HCT116 (cell line): ENCODE measurements around the gene DNASE2B. TPM values are rescaled to one million over a fixed set of nuclear protein-coding genes. Genes with fewer than 3 reads are reported as not detected.

Experiments
- ATAC-seq: fragments of 200-7000 bp; cut with Tn5 transposase; 2 replicates; pipeline ENCODE4 v1.9.1; 2020; ENCODE audit warnings: mild to moderate bottlenecking, moderate library complexity
- BruUV-seq: library from RNA; stranded (reverse); fragments of 400-500 nt; replicated peaks from 2 replicates; lab custom pipeline; 2021; lab: Mats Ljungman, UMichigan
- CTCF ChIA-PET: fragments of 300-600 bp; sonication (Branson Sonifier 250); formaldehyde crosslinking; loops from one replicate; lab custom pipeline; 2021; ENCODE audit warnings: antibody characterized with exemption; lab: Charles Lee
- POLR2A ChIA-PET: fragments of 300-600, 350-600 bp; sonication (Branson Sonifier 250); formaldehyde crosslinking; loops from one replicate; lab custom pipeline; 2021; ENCODE audit warnings: antibody characterized with exemption; lab: Charles Lee
- RAD21 ChIA-PET, 2 experiments: fragments of 300-600 bp; sonication (Branson Sonifier 250); formaldehyde crosslinking; loops; one replicate each; lab custom pipeline; 2023; ENCODE audit warnings: low total read pairs in 2 of 2; ENCODE audit not compliant: uncharacterized antibody in 2 of 2, unreplicated experiment in 2 of 2, low non-redundant PET in 1 of 2; lab: Charles Lee
- DNase-seq: peaks from one replicate; pipeline ENCODE4 v3.0.0-alpha.2; 2010; ENCODE audit warnings: low read depth, low spot score
- H2AFZ ChIP-seq: fragments of 200-600 bp; shearing (Covaris generic), sonication (generic); 2 replicates; pipeline ENCODE4 v1.6.1; 2017; ENCODE audit warnings: low read depth, mixed run types, mixed read lengths, antibody characterized with exemption, low read length; ENCODE audit not compliant: poor library complexity, severe bottlenecking
- H3K27ac ChIP-seq: 2 replicates; pipeline ENCODE4 v1.5.1; 2012; ENCODE audit warnings: low read depth, low read length
- H3K27me3 ChIP-seq: fragments of 200-600 bp; sonication (generic); 2 replicates; pipeline ENCODE4 v1.6.1; 2016; ENCODE audit warnings: mixed run types, low read length, mixed read lengths; ENCODE audit not compliant: insufficient read depth
- H3K36me3 ChIP-seq, 2 experiments: fragments of 200-500 bp in 1 of 2; fragments of 200-600 bp in 1 of 2; sonication (Bioruptor generic) in 1 of 2; sonication (generic) in 1 of 2; 2 replicates each; pipeline versions ENCODE4 v1.5.1 to v1.6.1; 2014 to 2016; ENCODE audit warnings: low read length in 2 of 2, inconsistent platforms in 1 of 2, mixed read lengths in 1 of 2, mixed run types in 1 of 2; ENCODE audit not compliant: insufficient read depth in 2 of 2, control insufficient read depth in 1 of 2
- H3K4me1 ChIP-seq, 2 experiments: fragments of 200-600 bp in 1 of 2; sonication (generic) in 1 of 2; 2 replicates each; pipeline versions ENCODE4 v1.5.1 to v1.6.1; 2012 to 2017; ENCODE audit warnings: low read length in 2 of 2, inconsistent platforms in 1 of 2, mild to moderate bottlenecking in 1 of 2, mixed read lengths in 1 of 2, mixed run types in 1 of 2, moderate library complexity in 1 of 2; ENCODE audit not compliant: insufficient read depth in 2 of 2, control insufficient read depth in 1 of 2
- H3K4me2 ChIP-seq: fragments of 200-600 bp; sonication (generic); 2 replicates; pipeline ENCODE4 v1.6.1; 2017; ENCODE audit warnings: mixed run types, low read length, mixed read lengths
- H3K4me3 ChIP-seq, 2 experiments: fragments of 200-600 bp in 1 of 2; sonication (generic) in 1 of 2; replicated peaks in 1 of 2; 2 replicates each; pipeline ENCODE4 v1.5.1; 2011 to 2016; ENCODE audit warnings: low read length in 2 of 2, control low read depth in 1 of 2, low read depth in 1 of 2, mild to moderate bottlenecking in 1 of 2, mixed read lengths in 1 of 2, mixed run types in 1 of 2
- H3K79me2 ChIP-seq: fragments of 200-600 bp; sonication (generic); 2 replicates; pipeline ENCODE4 v1.6.1; 2017; ENCODE audit warnings: mild to moderate bottlenecking, mixed run types, low read length, moderate library complexity, mixed read lengths; ENCODE audit not compliant: insufficient read depth
- H3K9ac ChIP-seq: fragments of 200-600 bp; sonication (generic); 2 replicates; pipeline ENCODE4 v1.6.1; 2016; ENCODE audit warnings: low read length, mixed read lengths
- H3K9me2 ChIP-seq: fragments of 200-600 bp; sonication (generic), shearing (Covaris generic); 2 replicates; pipeline ENCODE4 v1.6.1; 2017; ENCODE audit warnings: mixed run types, mild to moderate bottlenecking, moderate library complexity; ENCODE audit not compliant: insufficient read depth
- H3K9me3 ChIP-seq, 2 experiments: fragments of 200-500 bp in 1 of 2; fragments of 200-600 bp in 1 of 2; sonication (Bioruptor generic) in 1 of 2; sonication (generic) in 1 of 2; 2 replicates each; pipeline ENCODE4 v1.6.1; 2014 to 2017; ENCODE audit warnings: low read length in 2 of 2, mixed read lengths in 2 of 2, inconsistent platforms in 1 of 2, low read depth in 1 of 2, mild to moderate bottlenecking in 1 of 2, mixed run types in 1 of 2, moderate library complexity in 1 of 2; ENCODE audit not compliant: control insufficient read depth in 1 of 2, insufficient read depth in 1 of 2
- H4K20me1 ChIP-seq: fragments of 200-600 bp; sonication (generic), shearing (Covaris generic); 2 replicates; pipeline ENCODE4 v1.6.1; 2017; ENCODE audit warnings: mixed run types, mild to moderate bottlenecking, moderate library complexity; ENCODE audit not compliant: insufficient read depth
- ATF3 ChIP-seq: IDR thresholded peaks from 2 replicates; pipeline ENCODE4 v1.6.1; 2012
- CBX3 ChIP-seq: IDR thresholded peaks from 2 replicates; pipeline ENCODE4 v1.6.1; 2012; ENCODE audit warnings: low read depth
- CEBPB ChIP-seq: IDR thresholded peaks from 2 replicates; pipeline ENCODE4 v1.6.1; 2012; ENCODE audit warnings: low read depth
- CTCF ChIP-seq, 3 experiments: fragments of 200-600 bp in 1 of 3; sonication (generic) in 1 of 3; IDR thresholded peaks in 2 of 3; conservative IDR thresholded peaks in 1 of 3; 2 replicates each; pipeline ENCODE4 v1.5.1; 2012 to 2017; ENCODE audit warnings: low read depth in 2 of 3, low read length in 2 of 3, antibody characterized with exemption in 1 of 3, borderline replicate concordance in 1 of 3, control low read depth in 1 of 3, mild to moderate bottlenecking in 1 of 3, mixed read lengths in 1 of 3, mixed run types in 1 of 3, moderate library complexity in 1 of 3; ENCODE audit not compliant: insufficient read depth in 1 of 3
- EGR1 ChIP-seq: IDR thresholded peaks from 2 replicates; pipeline ENCODE4 v1.6.1; 2012; ENCODE audit warnings: low read depth
- ELF1 ChIP-seq: IDR thresholded peaks from 2 replicates; pipeline ENCODE4 v1.6.1; 2012; ENCODE audit warnings: low read depth, borderline replicate concordance
- EZH2phosphoT487 ChIP-seq: fragments of 200-600 bp; IDR thresholded peaks from 2 replicates; pipeline ENCODE4 v1.6.1; 2018; ENCODE audit warnings: antibody characterized with exemption, borderline replicate concordance
- FOSL1 ChIP-seq: IDR thresholded peaks from 2 replicates; pipeline ENCODE4 v1.6.1; 2012; ENCODE audit warnings: low read depth
- JUND ChIP-seq: IDR thresholded peaks from 2 replicates; pipeline ENCODE4 v1.6.1; 2012
- MAX ChIP-seq: IDR thresholded peaks from 2 replicates; pipeline ENCODE4 v1.6.1; 2012
- POLR2A ChIP-seq: IDR thresholded peaks from 2 replicates; pipeline ENCODE4 v1.7.0; 2011; ENCODE audit warnings: borderline replicate concordance; ENCODE audit not compliant: insufficient read depth, insufficient read length; ENCODE audit errors: extremely low read depth
- POLR2AphosphoS5 ChIP-seq: IDR thresholded peaks from 2 replicates; pipeline ENCODE4 v1.6.1; 2011; ENCODE audit warnings: mild to moderate bottlenecking, low read depth, low read length, moderate library complexity
- RAD21 ChIP-seq: IDR thresholded peaks from 2 replicates; pipeline ENCODE4 v1.6.1; 2012; ENCODE audit warnings: low read depth, mild to moderate bottlenecking
- REST ChIP-seq: IDR thresholded peaks from 2 replicates; pipeline ENCODE4 v1.6.1; 2012; ENCODE audit warnings: low read depth
- SIN3A ChIP-seq: IDR thresholded peaks from 2 replicates; pipeline ENCODE4 v1.6.1; 2012; ENCODE audit warnings: low read depth
- SP1 ChIP-seq: IDR thresholded peaks from 2 replicates; pipeline ENCODE4 v1.6.1; 2012; ENCODE audit warnings: low read depth
- SRF ChIP-seq: IDR thresholded peaks from 2 replicates; pipeline ENCODE4 v1.6.1; 2012; ENCODE audit warnings: low read depth
- TCF7L2 ChIP-seq: IDR thresholded peaks from 2 replicates; pipeline ENCODE4 v1.7.0; 2011; ENCODE audit warnings: borderline replicate concordance, inconsistent platforms; ENCODE audit not compliant: insufficient read depth, insufficient read length; ENCODE audit errors: extremely low read depth
- ZFX ChIP-seq: fragments of 450-650 bp; IDR thresholded peaks from 2 replicates; pipeline ENCODE4 v1.6.1; 2017
- intact Hi-C: fragments of 100-400 bp; cut with micrococcal nuclease; formaldehyde crosslinking; loops from 2 replicates; pipeline ENCODE4 v1.10.0; 2022
- total RNA-seq: library from RNA; stranded (reverse); gene quantifications from one replicate; pipeline ENCODE4 v1.2.1, GENCODE V29; 2021; ENCODE audit not compliant: unreplicated experiment

The DNASE2B gene
- total RNA-seq, 1 experiment from 2014 or later, result 0.42 TPM

GRCh38 chr1:84427250-84428188 is 29.2 kb downstream of the DNASE2B start (continued):
- TF ChIP-seq SRF (peak; percentile 66), ZFX (no peak), SP1 (peak; percentile 57), POLR2A (no peak), ATF3 (no peak), SIN3A (no peak)

GRCh38 chr1:84428235-84428634 is 30.0 kb downstream of the DNASE2B start:
- H3K36me3 ChIP-seq, result peaks cover 0 to 17% of the 10 kb centered on the region in 2 experiments; a peak in 1 of 4 replicates
- peak overlapping the region; percentile 76 for H3K27ac ChIP-seq
- H3K4me1 ChIP-seq, result peaks cover 41 to 42% of the 10 kb centered on the region in 2 experiments
- no peak overlapping the region for H3K4me3 ChIP-seq
- ChIA-PET CTCF (no interaction called here), POLR2A (interaction anchor here (1.4 to 1.5 kb wide), 2 partner anchors 9 to 23 kb away, joined by 4 to 9 read pairs; no protein-coding TSS in a partner anchor), RAD21 (no interaction called here)
- H4K20me1 ChIP-seq, result no peaks in the 10 kb centered on the region
- H3K4me2 ChIP-seq, result peak overlapping the region; percentile 46
- H2AFZ ChIP-seq, result peak overlapping the region; percentile 81
- no peaks in the 10 kb centered on the region for H3K79me2 ChIP-seq
- no peaks in the 10 kb centered on the region for H3K27me3 ChIP-seq
- intact Hi-C loops, result no loop called here
- DNase-seq (no peak), ATAC-seq (no peak)
- no peaks in the 10 kb centered on the region for H3K9me2 ChIP-seq
- no peak overlapping the region for H3K9ac ChIP-seq
- no TSS peak for BruUV-seq
- peaks cover 0 to 5% of the 10 kb centered on the region in 2 experiments; a peak in 1 of 4 replicates for H3K9me3 ChIP-seq
- no peak for TF ChIP-seq EZH2phosphoT487
- TF ChIP-seq CBX3, result peak; percentile 50; the same call in 1 of the 2 replicates
- TF ChIP-seq JUND, result 0 out of 2 replicates have a peak, but pooled peaks have one; percentile 29
- no peak for TF ChIP-seq ATF3
- no peak for TF ChIP-seq EGR1
- no peak for TF ChIP-seq POLR2AphosphoS5
- no peak for TF ChIP-seq SRF
- no peak; the same call in 1 of the 2 replicates for TF ChIP-seq SP1
- TF ChIP-seq REST, result no peak
- no peak for TF ChIP-seq POLR2A
- TF ChIP-seq TCF7L2, result peak; percentile 34
- TF ChIP-seq CEBPB, result no peak
- no peak for TF ChIP-seq ELF1
- TF ChIP-seq ZFX, result no peak
- TF ChIP-seq CTCF (IDR thresholded peaks at IDR 0.05 in 2 of 3, conservative IDR thresholded peaks at IDR 0.05 in 1 of 3; ENCODE audit: borderline replicate concordance in 1 of 3, insufficient read depth in 1 of 3, low read depth in 2 of 3, low read length in 2 of 3), result no peak
- TF ChIP-seq MAX, result no peak
- peak; percentile 53 for TF ChIP-seq FOSL1
- no peak for TF ChIP-seq RAD21
